CD8-positive, alpha-beta memory T cell (primary cell): ENCODE data around the gene PIGQ. TPM values are rescaled to one million over a fixed set of nuclear protein-coding genes. Genes with fewer than 3 reads are reported as not detected.
A peak's percentile ranks its signal among the peaks of the same experiment; 100 is the strongest.

Experiments used
- CTCF ChIA-PET: fragments of 350-600 bp; sonication (Branson Sonifier 250); formaldehyde crosslinking; loops from one replicate; lab custom pipeline; 2021; ENCODE audit warnings: antibody characterized with exemption; lab: Charles Lee
- POLR2A ChIA-PET: fragments of 350-600 bp; sonication (Branson Sonifier 250); formaldehyde crosslinking; loops from one replicate; lab custom pipeline; 2021; ENCODE audit warnings: antibody characterized with exemption; lab: Charles Lee
- DNase-seq, 5 donors: peaks; one replicate each; pipeline versions ENCODE4 v3.0.0 to v3.0.0-alpha.2; 2020 to 2022; ENCODE audit warnings: mixed read lengths in 1 of 5
- H3K27ac ChIP-seq: one replicate; pipeline ENCODE4 v1.7.0; 2013; ENCODE audit warnings: low read depth, mild to moderate bottlenecking, low read length, moderate library complexity
- H3K27me3 ChIP-seq: 2 replicates; pipeline ENCODE4 v1.7.0; 2013; ENCODE audit warnings: low read length, mild to moderate bottlenecking; ENCODE audit not compliant: insufficient read depth, poor library complexity, severe bottlenecking
- H3K36me3 ChIP-seq: 2 replicates; pipeline ENCODE4 v1.7.0; 2013; ENCODE audit warnings: mild to moderate bottlenecking, low read length, moderate library complexity; ENCODE audit not compliant: insufficient read depth
- H3K4me1 ChIP-seq: 2 replicates; pipeline ENCODE4 v1.7.0; 2013; ENCODE audit warnings: mild to moderate bottlenecking, low read length, moderate library complexity; ENCODE audit not compliant: insufficient read depth
- H3K4me3 ChIP-seq: 2 replicates; pipeline ENCODE4 v1.7.0; 2013; ENCODE audit warnings: mild to moderate bottlenecking, low read length
- H3K9me3 ChIP-seq: 2 replicates; pipeline ENCODE4 v1.7.0; 2013; ENCODE audit warnings: mild to moderate bottlenecking, low read length
- H3K27ac Mint-ChIP-seq, 8 donors: one replicate each; pipeline ENCODE4 v1.8.0; 2020 to 2021; ENCODE audit warnings: mixed read lengths in 8 of 8, mild to moderate bottlenecking in 6 of 8, inconsistent platforms in 3 of 8, moderate library complexity in 3 of 8
- H3K27me3 Mint-ChIP-seq, 2 donors: one replicate each; pipeline ENCODE4 v1.8.0; 2020 to 2021; ENCODE audit warnings: mixed read lengths in 2 of 2, mild to moderate bottlenecking in 1 of 2, moderate library complexity in 1 of 2
- H3K36me3 Mint-ChIP-seq, 3 donors: one replicate each; pipeline ENCODE4 v1.8.0; 2020 to 2021; ENCODE audit warnings: mixed read lengths in 3 of 3, inconsistent platforms in 1 of 3, mild to moderate bottlenecking in 1 of 3
- H3K4me1 Mint-ChIP-seq, 3 donors: one replicate each; pipeline ENCODE4 v1.8.0; 2020 to 2021; ENCODE audit warnings: mixed read lengths in 3 of 3, inconsistent platforms in 1 of 3, mild to moderate bottlenecking in 1 of 3
- H3K4me3 Mint-ChIP-seq, 7 donors: one replicate each; pipeline ENCODE4 v1.8.0; 2020 to 2021; ENCODE audit warnings: mixed read lengths in 7 of 7, mild to moderate bottlenecking in 6 of 7, moderate library complexity in 4 of 7, inconsistent platforms in 2 of 7
- H3K9me3 Mint-ChIP-seq, 5 donors: one replicate each; pipeline ENCODE4 v1.8.0; 2020 to 2022; ENCODE audit warnings: mixed read lengths in 5 of 5, mild to moderate bottlenecking in 3 of 5, moderate library complexity in 2 of 5, inconsistent platforms in 1 of 5
- polyA plus RNA-seq: library from polyadenylated mRNA; unstranded; fragments of 300-500 nt; fragmentation: Illumina TruSeq; gene quantifications from one replicate; pipeline ENCODE4 v1.2.3, GENCODE V29; 2021
- total RNA-seq, 2 experiments: library from RNA; stranded (reverse); gene quantifications; one replicate each; pipeline ENCODE4 v1.2.3, GENCODE V29; 2021

The PIGQ gene
- total and polyA plus RNA-seq, 3 experiments from 2014 or later, result 14.0 to 50.1 (median 47.4) TPM

DNA sequence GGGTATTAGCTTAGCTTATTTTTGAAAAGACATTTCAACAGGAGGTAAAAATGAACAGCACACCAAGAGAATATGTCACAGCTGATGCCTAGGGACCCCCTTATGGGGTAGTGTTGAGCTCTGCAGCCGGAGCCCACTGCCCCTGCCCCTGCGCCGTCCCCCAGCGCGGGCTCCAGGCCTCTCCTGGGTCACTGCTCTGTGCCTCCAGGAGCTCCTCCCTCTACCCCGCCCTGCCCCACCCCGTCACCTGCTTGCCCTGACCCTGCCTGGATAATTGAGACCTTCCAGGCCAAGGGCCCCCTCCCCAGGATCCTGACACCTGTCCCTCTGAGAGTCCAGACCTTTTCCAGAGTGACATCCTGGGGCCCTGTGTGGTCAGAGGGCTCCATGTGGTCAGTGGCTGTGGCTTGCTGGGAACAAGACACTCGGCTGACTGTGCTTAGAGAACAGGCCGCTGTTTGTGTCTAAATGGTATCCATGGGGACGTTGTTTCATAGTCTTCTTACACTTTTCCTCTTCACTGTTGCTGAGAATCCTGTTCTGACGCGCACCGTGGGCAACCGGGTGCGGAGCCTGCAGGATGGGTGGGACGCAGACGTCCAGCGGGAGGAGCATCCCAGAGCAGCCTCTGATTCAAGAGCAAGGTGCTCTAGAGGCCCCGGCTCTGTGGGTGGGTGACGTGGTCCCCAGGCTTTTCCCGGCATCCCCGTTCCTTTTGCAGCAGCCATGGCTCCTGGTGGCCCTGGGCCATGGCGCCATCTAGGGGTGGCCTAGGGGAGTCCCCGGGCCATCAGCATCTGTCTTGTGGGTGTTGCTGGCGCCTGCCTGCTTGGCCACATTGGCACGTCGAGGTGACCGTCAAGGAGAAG is 41.0 kb downstream of the PIGQ start:
- H3K4me1 ChIP-seq, result no peaks in the 10 kb centered on the region
- H3K36me3 Mint-ChIP-seq, result peaks cover 0 to 5% (median 0%) of the 10 kb centered on the region in 3 donors

GRCh38 chr16:615122-615521 is 45.4 kb downstream of the PIGQ start:
- POLR2A ChIA-PET, result no interaction called here
- Histone ChIP-seq H3K27ac (no peak overlapping the region), H3K36me3 (no peaks in the 10 kb centered on the region), H3K27me3 (no peaks in the 10 kb centered on the region), H3K4me1 (no peaks in the 10 kb centered on the region), H3K4me3 (no peak overlapping the region), H3K9me3 (no peaks in the 10 kb centered on the region)
- peaks cover 0 to 7% (median 0%) of the 10 kb centered on the region in 3 donors for H3K36me3 Mint-ChIP-seq
- CTCF ChIA-PET, result no interaction called here
- no peaks in the 10 kb centered on the region for H3K27me3 Mint-ChIP-seq
- H3K27ac Mint-ChIP-seq, result peak overlapping the region in 1 of 8 donors; percentile 42
- no peaks in the 10 kb centered on the region for H3K9me3 Mint-ChIP-seq
- H3K4me1 Mint-ChIP-seq, result peaks cover 3 to 5% (median 5%) of the 10 kb centered on the region in 3 donors
- no peak overlapping the region for H3K4me3 Mint-ChIP-seq
- no peak for DNase-seq

More for the DNA sequence above, 41.0 kb downstream of the PIGQ start:
- no peak overlapping the region for H3K27ac ChIP-seq
- no peaks in the 10 kb centered on the region for H3K9me3 ChIP-seq
- H3K27ac Mint-ChIP-seq, result peak overlapping the region in 2 of 8 donors; percentile 30 to 52
- H3K9me3 Mint-ChIP-seq, result no peaks in the 10 kb centered on the region
- H3K4me3 Mint-ChIP-seq, result no peak overlapping the region
- POLR2A ChIA-PET, result no interaction called here
- H3K4me3 ChIP-seq, result no peak overlapping the region
- CTCF ChIA-PET, result interaction anchor here (0.8 to 1.7 kb wide), 3 partner anchors 15 to 31 kb away, joined by 3 to 5 read pairs (median 4); no protein-coding TSS in a partner anchor
- peak; percentile 42 to 65 (median 49) for DNase-seq
- peaks cover 3 to 7% (median 7%) of the 10 kb centered on the region in 3 donors for H3K4me1 Mint-ChIP-seq
- H3K27me3 Mint-ChIP-seq, result peaks cover 0 to 1% of the 10 kb centered on the region in 2 donors
- H3K27me3 ChIP-seq, result no peaks in the 10 kb centered on the region
- H3K36me3 ChIP-seq, result no peaks in the 10 kb centered on the region

DNA sequence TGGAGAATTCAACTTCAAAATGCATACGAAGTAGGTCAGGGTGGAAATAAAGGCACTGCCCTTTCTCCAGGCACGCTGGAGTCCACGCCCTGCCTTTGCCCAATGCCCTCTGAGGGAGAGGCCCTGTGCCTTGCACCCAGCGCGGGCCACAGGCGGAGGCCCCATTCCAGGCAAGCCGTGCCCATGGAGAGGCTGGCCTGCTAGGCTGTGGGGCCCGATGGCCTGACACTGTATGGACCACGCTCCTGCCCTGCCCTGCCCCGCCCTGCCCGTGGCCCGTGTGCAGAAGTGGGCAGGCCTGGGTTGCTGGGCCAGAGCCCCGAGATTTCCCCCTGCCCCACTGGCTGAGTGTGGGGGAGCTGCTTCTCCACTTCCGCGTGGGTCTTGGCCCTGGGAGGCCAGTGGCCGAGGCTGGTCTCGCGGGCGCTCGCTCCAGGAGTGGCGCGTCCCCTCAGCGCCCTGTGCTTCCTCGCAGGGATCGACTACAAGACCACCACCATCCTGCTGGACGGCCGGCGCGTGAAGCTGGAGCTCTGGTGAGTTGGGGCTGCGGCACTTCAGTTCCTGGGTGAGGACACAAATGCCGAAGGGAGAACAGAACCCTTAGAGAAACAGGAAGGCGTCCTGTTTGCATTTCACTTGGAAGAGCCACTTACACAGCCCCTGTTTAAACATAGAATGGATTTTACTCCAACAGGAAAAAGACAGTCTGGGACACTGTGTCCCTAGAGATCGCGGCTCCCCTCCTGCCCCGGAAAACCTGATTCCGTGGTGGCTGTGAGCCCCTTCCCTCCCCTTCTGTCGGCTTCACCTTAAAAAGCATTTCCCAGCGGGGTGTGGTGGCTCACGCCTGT is 47.2 kb downstream of the PIGQ start:
- no peaks in the 10 kb centered on the region for H3K9me3 ChIP-seq
- no peak overlapping the region for H3K4me3 ChIP-seq
- H3K36me3 Mint-ChIP-seq, result peaks cover 0 to 10% (median 0%) of the 10 kb centered on the region in 3 donors
- H3K4me1 ChIP-seq, result no peaks in the 10 kb centered on the region
- no peak overlapping the region for H3K27ac ChIP-seq
- no peaks in the 10 kb centered on the region for H3K36me3 ChIP-seq
- no peaks in the 10 kb centered on the region for H3K9me3 Mint-ChIP-seq
- no peak overlapping the region for H3K4me3 Mint-ChIP-seq
- DNase-seq, result no peak
- H3K27me3 ChIP-seq, result no peaks in the 10 kb centered on the region
- no peaks in the 10 kb centered on the region for H3K4me1 Mint-ChIP-seq
- no peaks in the 10 kb centered on the region for H3K27me3 Mint-ChIP-seq
- H3K27ac Mint-ChIP-seq, result no peak overlapping the region
- ChIA-PET POLR2A (no interaction called here), CTCF (no interaction called here)

- no peak overlapping the region for H3K27ac Mint-ChIP-seq
- ChIA-PET CTCF (no interaction called here), POLR2A (no interaction called here)
- no peak overlapping the region for H3K4me3 ChIP-seq
- H3K27ac ChIP-seq, result no peak overlapping the region
- no peaks in the 10 kb centered on the region for H3K9me3 ChIP-seq
- no peak overlapping the region for H3K4me3 Mint-ChIP-seq
- H3K27me3 ChIP-seq, result no peaks in the 10 kb centered on the region
- no peaks in the 10 kb centered on the region for H3K9me3 Mint-ChIP-seq
- no peaks in the 10 kb centered on the region for H3K36me3 ChIP-seq
- no peaks in the 10 kb centered on the region for H3K4me1 Mint-ChIP-seq
- H3K27me3 Mint-ChIP-seq, result no peaks in the 10 kb centered on the region
- H3K4me1 ChIP-seq, result no peaks in the 10 kb centered on the region
- H3K36me3 Mint-ChIP-seq, result peaks cover 0 to 10% (median 0%) of the 10 kb centered on the region in 3 donors
- DNase-seq, result no peak
Measured at GRCh38 chr16:617855-618254, 48.1 kb downstream of the PIGQ start.

DNA sequence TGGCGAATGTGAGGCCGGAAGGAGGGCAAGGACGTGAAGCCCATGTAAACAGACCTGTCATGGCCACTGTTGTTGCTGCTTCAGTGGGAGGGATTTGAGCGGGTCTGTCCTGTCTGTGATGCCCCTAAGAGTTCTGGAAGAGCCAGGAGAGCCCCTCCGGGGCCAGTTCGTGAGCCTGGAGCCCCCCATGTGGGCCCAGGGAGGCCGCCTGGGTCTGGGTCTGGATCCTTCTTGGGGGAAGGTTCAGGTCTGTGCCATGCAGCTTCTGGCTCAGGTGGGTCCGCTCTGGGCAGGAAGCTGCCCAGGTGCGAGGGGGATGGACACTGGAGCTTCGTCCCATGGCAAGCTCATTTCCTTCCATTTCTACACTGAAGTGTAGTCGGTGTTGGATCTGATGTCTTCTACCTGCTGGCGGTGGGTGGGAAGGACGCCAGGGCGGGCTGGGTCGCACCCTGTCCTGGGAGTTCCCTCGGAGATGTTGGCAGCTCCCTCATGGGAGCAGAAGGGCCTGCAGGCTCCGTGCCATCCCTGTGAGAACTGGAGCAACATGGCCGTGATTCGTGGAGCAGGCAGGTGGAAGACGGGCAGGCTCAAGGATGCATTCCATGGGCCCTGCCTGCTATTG is 49.8 kb downstream of the PIGQ start:
- no peaks in the 10 kb centered on the region for H3K4me1 ChIP-seq
- Mint-ChIP-seq H3K4me3 (no peak overlapping the region), H3K4me1 (no peaks in the 10 kb centered on the region), H3K9me3 (no peaks in the 10 kb centered on the region), H3K27me3 (no peaks in the 10 kb centered on the region), H3K27ac (no peak overlapping the region), H3K36me3 (peaks cover 0 to 9% (median 0%) of the 10 kb centered on the region in 3 donors)
- DNase-seq, result no peak
- no peaks in the 10 kb centered on the region for H3K27me3 ChIP-seq
- CTCF ChIA-PET, result no interaction called here
- H3K36me3 ChIP-seq, result no peaks in the 10 kb centered on the region
- H3K27ac ChIP-seq, result no peak overlapping the region
- H3K4me3 ChIP-seq, result no peak overlapping the region
- POLR2A ChIA-PET, result no interaction called here
- no peaks in the 10 kb centered on the region for H3K9me3 ChIP-seq

GRCh38 chr16:620700-621525 is 51.1 kb downstream of the PIGQ start:
- Mint-ChIP-seq H3K9me3 (no peaks in the 10 kb centered on the region), H3K4me3 (no peak overlapping the region), H3K36me3 (peaks cover 0 to 11% (median 0%) of the 10 kb centered on the region in 3 donors), H3K27ac (no peak overlapping the region), H3K27me3 (no peaks in the 10 kb centered on the region), H3K4me1 (no peaks in the 10 kb centered on the region)
- peak in 1 of 5 donors; percentile 45 for DNase-seq
- H3K9me3 ChIP-seq, result no peaks in the 10 kb centered on the region
- no peak overlapping the region for H3K4me3 ChIP-seq
- ChIA-PET POLR2A (no interaction called here), CTCF (no interaction called here)
- H3K36me3 ChIP-seq, result no peaks in the 10 kb centered on the region
- H3K27me3 ChIP-seq, result no peaks in the 10 kb centered on the region
- H3K27ac ChIP-seq, result no peak overlapping the region
- H3K4me1 ChIP-seq, result no peaks in the 10 kb centered on the region

DNA sequence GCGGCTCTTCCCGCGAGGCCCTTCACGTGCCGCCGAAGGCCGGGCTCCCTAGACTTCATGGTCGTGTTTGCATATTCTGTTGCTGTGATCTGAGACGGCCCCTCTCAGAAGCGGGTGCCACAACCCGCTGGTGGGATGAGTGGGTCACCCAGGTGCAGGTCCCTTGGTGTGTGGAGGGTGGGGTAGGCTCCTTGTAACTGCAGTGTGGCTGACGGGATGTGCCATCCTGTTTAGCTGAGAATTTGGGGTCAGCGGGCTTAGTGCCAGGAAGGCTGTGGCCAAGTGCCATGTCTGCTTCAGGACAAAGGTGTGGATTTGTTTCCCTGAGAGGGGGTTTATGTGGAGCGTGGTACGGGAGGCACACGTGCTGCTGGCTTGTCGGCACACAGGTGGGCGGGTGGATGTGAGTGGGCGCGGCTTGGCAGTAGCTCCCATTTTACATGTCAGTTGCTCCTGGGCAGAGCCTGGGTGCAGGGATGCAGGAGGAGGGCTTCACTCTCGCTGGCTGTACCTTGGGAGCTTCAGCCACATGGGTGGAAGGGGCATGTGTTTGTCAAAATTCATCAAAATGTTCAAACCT is 51.8 kb downstream of the PIGQ start:
- H3K36me3 ChIP-seq, result no peaks in the 10 kb centered on the region
- ChIA-PET POLR2A (no interaction called here), CTCF (no interaction called here)
- no peak overlapping the region for H3K4me3 Mint-ChIP-seq
- H3K27me3 ChIP-seq, result no peaks in the 10 kb centered on the region
- no peak for DNase-seq
- H3K9me3 Mint-ChIP-seq, result no peaks in the 10 kb centered on the region
- H3K36me3 Mint-ChIP-seq, result peaks cover 0 to 17% (median 0%) of the 10 kb centered on the region in 3 donors
- H3K4me1 ChIP-seq, result no peaks in the 10 kb centered on the region
- H3K27me3 Mint-ChIP-seq, result no peaks in the 10 kb centered on the region
- H3K27ac ChIP-seq, result peak overlapping the region; percentile 18
- H3K9me3 ChIP-seq, result no peaks in the 10 kb centered on the region
- no peak overlapping the region for H3K4me3 ChIP-seq
- no peaks in the 10 kb centered on the region for H3K4me1 Mint-ChIP-seq
- H3K27ac Mint-ChIP-seq, result peak overlapping the region in 2 of 8 donors; percentile 17 to 28
